AG04450 (cell line): ENCODE results near the gene GRHL1. TPM values are rescaled to one million over a fixed set of nuclear protein-coding genes. Genes with fewer than 3 reads are reported as not detected.
"Not testable (repeated sequence)": the region's sequence is repeated elsewhere in the genome, so short reads cannot be mapped to it uniquely, and the experiment has no call there.

Experiments used
- CTCF ChIA-PET: fragments of 300-600, 350-600 bp; formaldehyde crosslinking; extraction: SDS; loops from one replicate; lab custom pipeline; 2022; ENCODE audit warnings: antibody characterized with exemption, inconsistent platforms; lab: Charles Lee
- POLR2A ChIA-PET: fragments of 350-600 bp; formaldehyde crosslinking; extraction: SDS; loops from one replicate; lab custom pipeline; 2021; ENCODE audit warnings: antibody characterized with exemption, inconsistent platforms; lab: Yijun Ruan, JAX
- DNase-seq: peaks from one replicate; pipeline ENCODE4 v3.0.0-alpha.2; 2011; ENCODE audit warnings: low read depth, low spot score
- H3K27ac ChIP-seq: one replicate; pipeline ENCODE4 v1.5.1; 2012; ENCODE audit warnings: low read depth, low read length, control low read depth
- H3K27me3 ChIP-seq: one replicate; pipeline ENCODE4 v1.6.0; 2012; ENCODE audit warnings: low read length; ENCODE audit not compliant: control insufficient read depth, insufficient read depth
- H3K4me3 ChIP-seq: 2 replicates; pipeline ENCODE4 v1.5.1; 2011; ENCODE audit warnings: mild to moderate bottlenecking, low read depth, low read length, control low read depth
- H3K9me3 ChIP-seq: 2 replicates; pipeline ENCODE4 v1.5.1; 2012; ENCODE audit warnings: low read length; ENCODE audit not compliant: control insufficient read depth, insufficient read depth
- polyA plus RNA-seq: library from polyadenylated mRNA; depleted of rRNA; stranded (reverse); fragments of >200 nt; gene quantifications from 2 replicates; pipeline ENCODE4 v1.2.3, GENCODE V29; 2011
- TF ChIP-seq, protein P1 (sequence below): IDR thresholded peaks from 2 replicates; pipeline ENCODE4 v1.5.1; 2011; ENCODE audit warnings: low read depth, low read length, control low read depth, inconsistent platforms

The GRHL1 gene
- polyA plus RNA-seq, 1 experiment: 0.64 TPM

DNA sequence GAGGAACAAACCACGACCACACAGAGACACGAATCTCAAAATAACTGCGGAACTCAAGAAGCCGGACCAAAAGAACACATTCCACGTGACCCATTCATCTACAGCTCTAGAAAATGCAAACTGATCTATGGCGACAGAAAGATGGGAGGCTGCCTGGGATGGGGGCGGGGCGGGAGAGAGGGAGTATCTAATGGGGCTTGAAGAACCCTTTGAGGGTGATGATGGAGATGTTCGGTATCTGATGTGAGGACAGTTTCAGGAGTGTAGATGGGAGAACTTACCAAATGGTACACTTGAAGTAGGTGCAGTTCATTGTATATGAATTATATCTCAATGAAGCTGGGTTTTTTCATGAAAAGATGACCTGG lies 57.3 kb downstream of the GRHL1 start:
- H3K4me3 ChIP-seq: no peak overlapping the region
- CTCF ChIA-PET: interaction anchor here (1.2 to 3.5 kb wide), 2 partner anchors 25 to 195 kb away, joined by 3 to 16 read pairs; no protein-coding TSS in a partner anchor
- POLR2A ChIA-PET: no interaction called here
- no peak overlapping the region for H3K27ac ChIP-seq
- peaks cover 40% of the 10 kb centered on the region for H3K9me3 ChIP-seq
- TF ChIP-seq, protein P1, sequence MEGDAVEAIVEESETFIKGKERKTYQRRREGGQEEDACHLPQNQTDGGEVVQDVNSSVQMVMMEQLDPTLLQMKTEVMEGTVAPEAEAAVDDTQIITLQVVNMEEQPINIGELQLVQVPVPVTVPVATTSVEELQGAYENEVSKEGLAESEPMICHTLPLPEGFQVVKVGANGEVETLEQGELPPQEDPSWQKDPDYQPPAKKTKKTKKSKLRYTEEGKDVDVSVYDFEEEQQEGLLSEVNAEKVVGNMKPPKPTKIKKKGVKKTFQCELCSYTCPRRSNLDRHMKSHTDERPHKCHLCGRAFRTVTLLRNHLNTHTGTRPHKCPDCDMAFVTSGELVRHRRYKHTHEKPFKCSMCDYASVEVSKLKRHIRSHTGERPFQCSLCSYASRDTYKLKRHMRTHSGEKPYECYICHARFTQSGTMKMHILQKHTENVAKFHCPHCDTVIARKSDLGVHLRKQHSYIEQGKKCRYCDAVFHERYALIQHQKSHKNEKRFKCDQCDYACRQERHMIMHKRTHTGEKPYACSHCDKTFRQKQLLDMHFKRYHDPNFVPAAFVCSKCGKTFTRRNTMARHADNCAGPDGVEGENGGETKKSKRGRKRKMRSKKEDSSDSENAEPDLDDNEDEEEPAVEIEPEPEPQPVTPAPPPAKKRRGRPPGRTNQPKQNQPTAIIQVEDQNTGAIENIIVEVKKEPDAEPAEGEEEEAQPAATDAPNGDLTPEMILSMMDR: no peak
- H3K27me3 ChIP-seq: no peaks in the 10 kb centered on the region
- DNase-seq: no peak

DNA sequence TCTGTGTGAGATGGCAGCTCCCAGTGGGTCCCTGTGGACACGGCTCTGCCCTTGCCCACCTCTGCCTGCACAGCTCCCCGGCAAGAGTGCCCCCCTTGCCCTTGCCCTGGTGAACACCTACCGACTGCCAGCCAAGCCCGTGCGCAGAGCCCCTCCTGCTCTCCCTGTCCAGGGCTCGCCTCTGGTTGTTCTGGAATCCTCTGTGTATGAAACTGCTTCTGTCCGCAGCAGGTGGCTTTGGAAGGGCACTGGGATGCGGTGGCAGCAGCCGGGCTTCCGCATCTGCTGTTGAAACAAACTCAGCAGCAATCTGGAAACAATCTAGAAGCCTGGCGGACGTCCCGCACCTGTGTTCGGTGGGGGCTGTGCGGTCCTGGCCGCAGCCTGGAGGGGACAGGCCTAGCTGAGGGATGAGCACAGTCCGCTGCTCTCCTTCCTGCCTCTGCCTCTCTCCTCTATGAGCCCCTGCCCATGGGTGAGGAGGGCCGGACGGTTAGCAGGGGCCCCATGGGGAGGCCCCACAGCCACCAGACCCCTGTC lies 57.8 kb downstream of the GRHL1 start:
- CTCF ChIA-PET: interaction anchor here (1.2 to 3.5 kb wide), 2 partner anchors 25 to 195 kb away, joined by 3 to 16 read pairs; no protein-coding TSS in a partner anchor
- TF ChIP-seq, protein P1: no peak
- DNase-seq: no peak
- H3K4me3 ChIP-seq: no peak overlapping the region
- no peak overlapping the region for H3K27ac ChIP-seq
- peaks cover 46% of the 10 kb centered on the region for H3K9me3 ChIP-seq
- no peaks in the 10 kb centered on the region for H3K27me3 ChIP-seq
- POLR2A ChIA-PET: no interaction called here

DNA sequence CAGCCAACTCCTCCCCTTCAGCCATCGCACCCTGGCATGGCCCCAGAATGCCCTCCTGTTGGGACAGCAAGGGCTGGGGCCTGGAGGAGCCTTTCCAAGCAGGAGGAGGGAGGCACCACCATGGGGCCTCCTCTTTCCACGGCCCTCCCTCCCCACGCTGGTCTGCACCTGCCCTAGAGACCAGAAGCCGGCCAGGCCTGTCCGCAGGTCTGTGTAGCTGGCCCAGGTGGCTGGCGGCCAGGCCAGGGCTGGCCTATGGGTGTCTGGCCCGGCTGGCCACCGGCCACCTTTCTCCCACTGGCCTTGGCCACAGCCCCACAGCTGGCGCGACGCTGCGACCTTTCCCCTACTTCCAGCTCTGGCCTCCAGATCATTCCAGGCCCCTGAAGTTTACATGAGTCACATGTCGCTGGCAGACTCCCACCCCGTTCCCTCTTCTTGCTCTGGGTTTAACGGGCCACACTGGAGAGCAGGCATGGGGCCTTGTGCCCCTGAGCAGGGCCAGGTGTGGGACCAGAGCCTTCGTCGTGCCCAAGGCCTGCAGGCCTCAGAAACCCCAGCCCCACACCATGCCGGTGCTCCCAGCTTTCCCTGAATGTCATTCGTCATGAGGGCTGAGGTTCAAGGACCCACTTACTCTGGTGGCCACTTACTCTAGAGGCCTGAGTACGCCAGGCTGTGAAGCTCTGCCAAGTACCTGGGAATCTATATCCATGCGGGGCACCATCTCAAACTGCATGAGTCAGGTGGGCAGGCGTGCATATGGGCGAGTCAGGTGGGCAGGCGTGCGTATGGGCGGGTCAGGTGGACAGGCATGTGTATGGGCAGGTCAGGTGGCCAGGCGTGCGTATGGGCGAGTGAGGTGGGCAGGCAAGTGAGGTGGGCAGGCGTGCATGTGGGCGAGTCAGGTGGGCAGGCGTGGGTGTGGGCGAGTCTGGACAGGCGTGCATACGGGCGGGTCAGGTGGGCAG lies 58.6 kb downstream of the GRHL1 start:
- TF ChIP-seq, protein P1: no peak
- ChIA-PET POLR2A (no interaction called here), CTCF (no interaction called here)
- DNase-seq: peak; percentile 24
- no peak overlapping the region for H3K4me3 ChIP-seq
- no peaks in the 10 kb centered on the region for H3K27me3 ChIP-seq
- peak overlapping the region; percentile 21 for H3K27ac ChIP-seq
- H3K9me3 ChIP-seq: peaks cover 53% of the 10 kb centered on the region

DNA sequence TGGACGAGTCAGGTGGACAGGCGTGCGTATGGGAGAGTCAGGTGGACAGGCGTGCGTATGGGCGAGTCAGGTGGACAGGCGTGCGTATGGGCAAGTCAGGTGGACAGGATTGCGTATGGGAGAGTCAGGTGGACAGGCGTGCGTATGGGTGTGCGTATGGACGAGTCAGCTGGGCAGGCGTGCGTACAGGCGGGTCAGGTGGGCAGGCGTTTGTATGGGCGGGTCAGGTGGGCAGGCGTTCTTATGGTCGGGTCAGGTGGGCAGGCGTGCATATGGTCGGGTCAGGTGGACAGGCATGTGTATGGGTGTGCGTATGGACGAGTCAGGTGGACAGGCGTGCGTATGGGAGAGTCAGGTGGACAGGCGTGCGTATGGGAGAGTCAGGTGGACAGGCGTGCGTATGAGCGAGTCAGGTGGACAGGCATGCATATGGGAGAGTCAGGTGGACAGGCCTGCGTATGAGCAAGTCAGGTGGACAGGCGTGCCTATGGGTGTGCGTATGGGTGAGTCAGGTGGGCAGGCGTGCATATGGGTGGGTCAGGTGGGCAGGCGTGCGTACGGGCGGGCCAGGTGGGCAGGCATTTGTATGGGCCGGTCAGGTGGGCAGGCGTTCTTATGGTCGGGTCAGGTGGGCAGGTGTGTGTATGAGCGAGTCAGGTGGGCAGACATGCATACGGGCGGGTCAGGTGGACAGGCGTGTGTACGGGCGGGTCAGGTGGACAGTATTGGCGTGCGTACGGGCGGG lies 59.5 kb downstream of the GRHL1 start:
- DNase-seq, CTCF ChIA-PET, H3K27ac ChIP-seq, POLR2A ChIA-PET, H3K27me3 ChIP-seq, H3K4me3 ChIP-seq: not testable (repeated sequence)
- peaks cover 53% of the 10 kb centered on the region for H3K9me3 ChIP-seq

DNA sequence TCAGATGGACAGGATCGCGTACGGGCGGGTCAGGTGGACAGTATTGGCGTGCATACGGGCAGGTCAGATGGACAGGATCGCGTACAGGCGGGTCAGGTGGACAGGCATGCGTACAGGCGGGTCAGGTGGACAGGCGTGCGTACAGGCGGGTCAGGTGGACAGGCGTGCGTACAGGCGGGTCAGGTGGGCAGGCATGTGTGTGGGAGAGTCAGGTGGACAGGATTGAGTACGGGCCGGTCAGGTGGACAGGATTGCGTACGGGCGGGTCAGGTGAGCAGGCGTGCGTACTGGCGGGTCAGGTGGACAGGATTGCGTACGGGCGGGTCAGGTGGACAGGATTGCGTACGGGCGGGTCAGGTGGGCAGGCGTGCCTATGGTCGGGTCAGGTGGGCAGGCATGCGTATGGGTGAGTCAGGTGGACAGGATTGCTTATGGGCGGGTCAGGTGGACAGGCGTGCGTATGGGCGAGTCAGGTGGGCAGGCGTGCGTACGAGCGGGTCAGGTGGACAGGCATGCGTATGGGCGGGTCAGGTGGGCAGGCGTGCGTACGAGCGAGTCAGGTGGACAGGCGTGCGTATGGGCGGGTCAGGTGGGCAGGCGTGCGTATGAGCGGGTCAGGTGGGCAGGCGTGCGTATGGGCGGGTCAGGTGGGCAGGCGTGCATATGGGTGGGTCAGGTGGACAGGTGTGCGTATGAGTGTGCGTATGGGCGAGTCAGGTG lies 60.3 kb downstream of the GRHL1 start:
- H3K9me3 ChIP-seq: peaks cover 57% of the 10 kb centered on the region
- POLR2A ChIA-PET, DNase-seq, H3K4me3 ChIP-seq, H3K27ac ChIP-seq, CTCF ChIA-PET, H3K27me3 ChIP-seq: not testable (repeated sequence)

DNA sequence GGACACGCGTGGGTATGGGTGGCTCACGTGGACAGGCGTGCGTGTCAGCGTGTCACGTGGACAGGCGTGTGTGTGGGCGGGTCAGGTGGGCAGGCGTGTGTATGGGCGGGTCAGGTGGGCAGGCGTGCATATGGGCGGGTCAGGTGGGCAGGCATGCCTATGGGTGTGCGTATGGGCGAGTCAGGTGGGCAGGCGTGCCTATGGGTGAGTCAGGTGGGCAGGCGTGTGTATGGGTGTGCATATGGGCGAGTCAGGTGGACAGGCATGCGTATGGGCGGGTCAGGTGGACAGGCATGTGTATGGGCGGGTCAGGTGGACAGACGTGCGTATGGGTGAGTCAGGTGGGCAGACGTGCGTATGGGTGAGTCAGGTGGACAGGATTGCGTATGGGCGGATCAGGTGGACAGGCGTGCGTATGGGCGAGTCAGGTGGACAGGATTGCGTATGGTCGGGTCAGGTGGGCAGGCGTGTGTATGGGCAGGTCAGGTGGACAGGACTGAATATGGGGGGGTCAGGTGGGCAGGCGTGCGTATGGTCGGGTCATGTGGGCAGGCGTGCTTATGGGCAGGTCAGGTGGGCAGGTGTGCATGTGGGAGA lies 61.0 kb downstream of the GRHL1 start:
- H3K27me3 ChIP-seq, DNase-seq, CTCF ChIA-PET, H3K4me3 ChIP-seq, POLR2A ChIA-PET, H3K27ac ChIP-seq: not testable (repeated sequence)
- H3K9me3 ChIP-seq: peaks cover 64% of the 10 kb centered on the region
